HG03064 (cell line): Measurements from ENCODE around the gene MLF2.

Experiments used
- ATAC-seq: cut with Tn5 transposase; IDR thresholded peaks from one replicate; pipeline ENCODE4 v1.9.1; 2021; ENCODE audit warnings: low read depth; ENCODE audit not compliant: unreplicated experiment

Gene MLF2, protein sequence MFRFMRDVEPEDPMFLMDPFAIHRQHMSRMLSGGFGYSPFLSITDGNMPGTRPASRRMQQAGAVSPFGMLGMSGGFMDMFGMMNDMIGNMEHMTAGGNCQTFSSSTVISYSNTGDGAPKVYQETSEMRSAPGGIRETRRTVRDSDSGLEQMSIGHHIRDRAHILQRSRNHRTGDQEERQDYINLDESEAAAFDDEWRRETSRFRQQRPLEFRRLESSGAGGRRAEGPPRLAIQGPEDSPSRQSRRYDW

DNA sequence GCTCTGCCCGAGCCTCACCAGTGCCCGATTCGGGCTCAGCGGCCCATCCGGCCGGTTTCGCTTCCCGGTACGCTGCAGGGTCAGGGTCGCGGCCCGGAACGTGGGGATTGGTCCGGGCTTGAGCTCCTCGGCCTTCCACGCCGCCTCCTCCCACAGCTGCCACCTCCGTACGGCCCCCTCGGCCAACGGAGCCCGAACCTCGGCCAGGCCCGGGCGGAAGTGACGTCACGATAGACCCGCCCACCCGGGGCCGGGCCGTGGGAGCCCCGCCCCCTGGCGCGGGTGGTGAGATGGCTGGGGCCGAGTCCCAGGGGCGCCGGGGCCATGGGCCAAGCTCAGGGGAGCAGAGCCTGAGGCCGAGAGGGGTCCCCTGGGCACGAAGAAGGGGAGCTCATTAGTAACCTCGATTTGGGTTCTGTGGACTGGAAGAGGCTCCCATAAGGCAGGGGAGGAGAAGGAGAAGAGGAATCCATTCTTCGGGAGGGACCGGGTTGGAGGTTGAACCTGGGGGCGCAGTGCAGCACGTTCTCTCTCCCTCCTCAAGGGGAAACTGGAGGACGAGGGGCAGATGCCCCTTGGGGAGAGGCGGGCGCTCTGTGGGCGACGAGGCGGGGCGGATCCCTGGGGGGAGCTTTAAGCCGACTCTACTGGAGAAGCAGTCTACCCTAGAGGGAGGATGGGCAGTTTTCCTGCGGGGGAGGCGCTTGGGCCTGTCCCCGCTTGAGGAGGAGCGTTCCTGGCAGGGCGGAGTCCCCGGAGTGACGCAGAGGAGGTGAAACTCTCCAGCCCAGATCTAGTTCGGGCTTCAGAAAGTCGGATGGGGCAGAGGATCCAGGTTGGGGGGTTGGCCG, at the start of gene MLF2:
Gene MLF2, minus strand, starts transcription at position 221 of the 851 bp plus-strand sequence. CDS start 807 bp downstream, outside the sequence.
- ATAC-seq: peak; percentile 79

DNA sequence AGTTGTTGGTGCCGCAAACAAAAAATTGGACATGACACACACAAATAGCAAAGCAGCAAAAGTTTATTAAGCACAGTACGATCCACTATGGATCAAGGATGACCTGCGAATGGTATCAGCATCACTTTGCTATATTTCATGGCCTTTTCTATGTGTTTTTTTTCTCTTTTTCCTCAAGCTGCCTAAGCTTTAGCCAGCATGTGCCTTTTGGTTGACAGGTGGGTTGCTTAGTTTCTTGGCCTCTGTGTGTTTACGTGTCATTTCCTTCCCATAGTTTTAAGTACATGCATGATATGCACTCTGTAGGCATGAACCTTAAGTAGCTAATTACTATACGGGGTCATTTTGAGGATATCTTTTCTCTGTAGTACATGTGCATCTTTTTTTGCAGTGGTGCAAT, 46.2 kb upstream of the MLF2 start:
- no peak for ATAC-seq

DNA sequence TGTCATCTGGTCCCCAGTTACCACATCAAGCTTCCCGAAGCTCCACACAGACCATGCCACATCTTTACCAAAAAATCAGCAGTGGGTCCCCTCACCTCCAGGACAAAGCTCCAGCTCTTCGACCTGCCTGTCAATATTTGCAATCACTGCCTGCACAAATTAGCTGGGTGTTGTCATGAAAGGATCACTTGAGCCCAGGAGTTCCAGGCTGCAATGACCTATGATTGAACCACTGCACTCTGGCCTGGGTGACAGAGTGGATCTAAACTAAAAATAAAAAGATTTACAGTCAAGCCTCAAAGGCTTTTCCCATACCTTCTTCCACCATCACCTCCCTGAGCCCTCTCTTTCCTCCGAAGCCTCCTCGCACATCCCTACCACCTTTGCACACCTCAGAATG, 43.6 kb upstream of the MLF2 start:
- ATAC-seq: no peak

DNA sequence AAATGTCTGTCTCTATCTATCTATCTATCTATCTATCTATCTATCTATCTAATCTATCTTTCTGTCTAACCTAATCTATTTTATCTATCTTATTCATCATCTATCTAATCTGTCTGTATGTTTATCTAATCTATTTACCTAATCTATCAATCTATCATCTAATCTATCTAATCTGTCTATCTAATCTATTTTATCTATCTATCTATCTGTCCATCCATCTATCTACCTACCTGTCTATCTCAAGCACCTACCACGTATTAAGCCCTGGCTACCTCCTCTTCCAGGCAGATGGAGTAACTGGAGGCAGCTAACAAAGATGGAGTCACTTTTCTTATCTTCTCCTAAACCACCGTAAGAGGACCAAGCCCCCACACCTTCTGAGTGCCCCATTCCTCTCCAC, 42.1 kb upstream of the MLF2 start:
- no peak for ATAC-seq

- no peak for ATAC-seq
Measured at GRCh38 chr12:6792522-6793201, 39.7 kb upstream of the MLF2 start.

DNA sequence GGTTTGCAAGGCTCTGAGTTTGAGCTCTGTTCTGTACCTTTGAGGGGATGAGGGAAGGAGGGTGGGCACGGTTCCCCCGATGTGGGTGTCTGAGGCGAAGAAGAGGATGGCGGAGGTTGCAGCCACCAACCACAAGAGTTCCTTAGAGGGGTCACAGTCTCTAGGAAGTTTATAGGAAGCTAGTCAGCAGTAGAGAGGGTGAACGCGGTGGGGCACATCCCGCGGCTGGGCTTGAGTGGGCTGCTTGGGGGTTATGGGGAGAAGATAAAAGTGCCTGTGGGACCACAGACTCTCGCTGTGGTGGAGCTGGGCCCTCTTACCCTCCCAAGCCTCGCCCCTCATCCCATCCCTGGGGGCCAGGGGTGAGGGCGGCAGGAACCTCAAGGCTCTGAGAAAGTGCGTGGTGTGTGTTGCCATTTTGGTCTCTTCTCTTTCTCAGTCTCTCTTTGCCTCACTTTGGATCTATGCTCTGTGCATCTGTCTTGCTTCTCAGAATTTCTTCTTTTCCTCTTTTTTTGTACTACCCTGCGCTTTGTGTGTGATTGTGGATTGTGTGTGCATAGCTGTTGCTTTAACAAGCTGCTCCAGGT, 39.1 kb upstream of the MLF2 start:
- no peak for ATAC-seq

DNA sequence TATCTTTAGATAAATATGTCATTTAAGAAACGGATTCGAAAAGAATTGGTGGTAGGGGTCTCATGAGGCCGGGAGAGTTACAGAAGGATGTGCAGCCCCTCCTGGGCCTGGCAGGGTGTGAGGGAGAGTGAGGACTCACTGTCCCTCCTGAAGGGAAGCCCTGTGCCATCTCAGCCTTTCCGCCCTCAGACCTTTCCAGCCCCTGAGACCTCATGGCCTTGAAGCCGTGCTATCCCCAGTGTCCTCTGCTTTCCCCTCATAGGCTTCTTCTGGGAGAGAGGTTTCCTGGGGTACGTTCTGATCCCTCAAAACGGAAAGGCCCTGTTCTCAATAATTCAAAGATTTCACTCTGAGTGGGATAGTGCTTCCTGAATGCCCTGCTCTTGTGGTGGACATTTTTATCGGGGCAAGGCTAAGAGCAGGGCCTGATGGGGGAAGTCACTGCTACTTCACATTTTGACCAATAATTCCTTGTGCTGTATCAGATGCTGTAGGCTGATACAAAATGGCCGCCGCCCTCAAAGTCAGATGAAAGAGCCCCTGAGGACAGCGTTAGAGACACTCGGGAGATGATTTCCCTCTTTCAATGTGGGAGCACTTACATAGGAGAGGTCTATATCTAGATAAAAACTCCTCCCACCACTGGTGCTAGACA, 37.7 kb upstream of the MLF2 start:
- ATAC-seq: no peak

DNA sequence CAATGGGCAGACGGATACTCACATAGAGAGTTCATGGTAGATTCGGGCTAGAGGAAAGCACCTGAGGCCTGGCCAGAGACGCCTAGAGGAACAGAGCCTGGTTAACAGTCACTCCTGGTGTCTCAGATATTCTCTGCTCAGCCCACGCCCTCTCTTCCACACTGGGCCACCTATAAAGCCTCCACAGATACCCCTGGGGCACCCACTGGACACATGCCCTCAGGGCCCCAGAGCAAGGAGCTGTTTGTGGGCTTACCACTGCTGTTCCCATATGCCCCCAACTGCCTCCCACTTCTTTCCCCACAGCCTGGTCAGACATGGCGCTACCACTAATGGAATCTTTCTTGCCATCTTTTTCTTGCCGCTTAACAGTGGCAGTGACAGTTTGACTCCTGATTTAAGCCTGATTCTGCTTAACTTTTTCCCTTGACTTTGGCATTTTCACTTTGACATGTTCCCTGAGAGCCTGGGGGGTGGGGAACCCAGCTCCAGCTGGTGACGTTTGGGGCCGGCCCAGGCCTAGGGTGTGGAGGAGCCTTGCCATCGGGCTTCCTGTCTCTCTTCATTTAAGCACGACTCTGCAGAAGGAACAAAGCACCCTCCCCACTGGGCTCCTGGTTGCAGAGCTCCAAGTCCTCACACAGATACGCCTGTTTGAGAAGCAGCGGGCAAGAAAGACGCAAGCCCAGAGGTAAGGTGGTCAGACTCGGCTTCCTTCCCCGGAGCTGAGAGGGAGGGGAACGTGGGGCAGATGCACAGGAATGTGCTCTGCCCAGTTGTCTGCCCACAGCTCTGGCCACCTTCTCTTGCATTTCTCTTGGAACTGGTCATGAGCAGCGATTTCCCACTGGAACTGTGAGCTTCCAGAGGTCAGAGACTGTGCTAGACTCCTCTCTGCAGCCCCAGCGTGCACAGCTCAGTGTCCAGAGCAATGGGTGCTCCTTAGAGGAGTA, 36.3 kb upstream of the MLF2 start, which contains the start of gene CD4:
Gene CD4, plus strand, starts transcription at position 557 of the 953 bp plus-strand sequence. CDS start 10,611 bp downstream, outside the sequence.
- ATAC-seq: no peak

GRCh38 chr12:6787309-6787708, 34.4 kb upstream of the MLF2 start:
- no peak for ATAC-seq

- no peak for ATAC-seq
Measured at GRCh38 chr12:6786416-6787094, 33.6 kb upstream of the MLF2 start.

DNA sequence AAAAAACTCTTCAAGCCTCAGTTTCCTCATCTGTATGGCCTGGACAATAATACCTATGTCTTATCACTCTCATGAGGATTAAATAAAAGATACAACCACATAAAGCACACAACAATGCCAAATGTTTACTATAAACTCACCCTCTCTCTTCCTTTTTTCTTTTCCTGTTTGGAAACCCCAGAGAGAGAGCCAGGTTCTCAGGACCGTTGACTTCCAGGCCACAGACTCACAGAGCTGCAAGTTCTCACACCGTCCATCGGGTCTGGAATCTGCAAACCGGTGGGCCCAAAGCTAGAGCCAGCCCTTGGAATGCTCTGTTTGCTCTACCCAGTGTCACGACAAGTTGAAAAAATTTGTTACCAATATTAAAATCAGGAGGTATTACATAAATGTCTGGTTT, 31.8 kb upstream of the MLF2 start:
- ATAC-seq: no peak

- ATAC-seq: no peak
Measured at GRCh38 chr12:6784296-6784695, 31.4 kb upstream of the MLF2 start.

DNA sequence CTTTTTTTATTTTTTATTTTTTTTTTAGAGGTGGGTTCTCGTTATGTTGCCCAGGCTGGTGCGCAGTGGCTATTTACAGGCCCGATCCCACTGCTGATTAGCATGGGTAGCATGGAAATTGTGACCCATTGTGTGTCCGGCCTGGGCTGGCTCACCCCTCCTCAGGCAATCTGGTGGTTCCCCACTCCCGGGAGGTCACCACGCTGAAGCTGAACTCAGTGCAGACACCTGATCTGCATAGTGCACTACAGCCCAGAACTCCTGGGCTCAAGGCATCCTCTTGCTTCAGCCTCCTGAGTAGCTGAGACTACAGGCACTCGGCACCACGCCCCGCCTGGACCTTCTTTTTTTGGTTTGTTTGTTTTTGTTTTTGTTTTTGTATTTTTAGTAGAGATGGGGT, 30.9 kb upstream of the MLF2 start:
- no peak for ATAC-seq

DNA sequence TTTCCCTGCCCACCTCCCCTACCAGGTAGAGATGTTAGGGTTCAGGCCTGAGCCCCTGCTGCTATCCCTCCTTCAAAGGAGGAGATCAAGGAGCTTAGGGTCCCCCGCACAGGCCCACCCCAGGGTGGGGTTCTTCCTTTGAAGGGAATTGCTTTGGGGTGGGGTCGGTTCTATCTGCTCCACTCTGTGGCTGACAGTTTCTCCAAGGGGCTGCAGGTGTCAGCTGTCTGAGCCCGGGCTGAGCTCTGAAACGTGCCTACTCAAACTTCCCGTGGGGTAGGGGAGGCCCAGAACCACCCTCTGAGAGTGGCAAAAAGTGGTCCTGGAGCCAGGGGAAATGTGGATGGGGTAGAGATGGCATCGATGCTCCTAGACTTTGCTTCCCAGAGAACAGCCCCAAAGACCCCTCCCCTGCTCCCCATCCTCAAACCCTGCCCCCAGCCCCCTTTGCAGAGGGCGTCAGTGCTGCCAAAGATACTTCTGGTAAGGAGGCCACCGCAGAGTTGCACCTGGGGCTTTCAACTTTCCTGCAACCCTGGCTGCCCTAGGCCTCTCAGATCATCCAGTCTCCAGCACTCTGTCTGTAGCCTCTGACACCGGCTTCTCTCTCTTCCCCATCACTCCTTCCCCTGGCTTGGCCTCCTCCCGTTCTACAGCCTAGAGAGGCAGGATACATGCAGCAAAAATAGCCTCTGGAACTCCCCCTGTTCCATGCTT, 30.1 kb upstream of the MLF2 start:
- ATAC-seq: no peak

DNA sequence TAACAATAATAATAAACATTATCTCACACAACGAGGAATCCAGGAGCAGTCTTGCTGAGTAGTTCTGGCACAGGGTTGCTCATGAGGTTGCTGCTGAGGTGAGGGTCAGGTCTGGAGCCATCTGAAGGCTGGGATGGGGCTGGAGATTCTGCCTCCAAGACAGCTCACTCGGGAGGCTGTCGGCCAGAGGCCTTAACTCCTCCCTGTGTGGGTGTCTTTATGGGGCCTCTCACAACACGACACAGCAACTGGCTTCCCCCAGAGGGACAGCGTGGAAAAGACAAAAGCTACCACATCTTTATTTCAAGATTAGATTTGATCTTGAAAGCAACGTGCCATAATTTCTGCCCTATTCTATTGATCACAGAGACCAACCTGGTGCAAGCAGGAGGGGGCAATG, 29.2 kb upstream of the MLF2 start:
- no peak for ATAC-seq

- no peak for ATAC-seq
Measured at GRCh38 chr12:6780573-6780972, 27.6 kb upstream of the MLF2 start.

- no peak for ATAC-seq
Measured at GRCh38 chr12:6779708-6780432, 26.9 kb upstream of the MLF2 start.
